Panc1 (cell line): Measurements from ENCODE around the gene HCN4.

Experiments used
- CTCF ChIP-seq: fragments of 450-650 bp; IDR thresholded peaks from 2 replicates; pipeline ENCODE4 v1.5.1; 2017; ENCODE audit warnings: mild to moderate bottlenecking
- SIN3A ChIP-seq: IDR thresholded peaks from 2 replicates; pipeline ENCODE4 v1.6.1; 2012; ENCODE audit warnings: low read depth, mild to moderate bottlenecking, low read length, moderate library complexity, borderline replicate concordance; ENCODE audit not compliant: insufficient read depth

- TF ChIP-seq CTCF, result no peak
- TF ChIP-seq SIN3A, result no peak
Measured at GRCh38 chr15:73303636-73304035, 65.1 kb downstream of the HCN4 start.
